Liver (tissue), 9 donors: ENCODE results near the gene DOCK8. TPM values are rescaled to one million over a fixed set of nuclear protein-coding genes. Genes with fewer than 3 reads are reported as not detected.

Source experiments
- DNase-seq: peaks from one replicate; pipeline ENCODE4 v3.0.0-alpha.2; 2017; ENCODE audit warnings: low spot score
- H3K27ac ChIP-seq, 2 donors: one replicate each; pipeline ENCODE4 v1.7.0; 2013; ENCODE audit warnings: inconsistent platforms in 2 of 2, low read length in 2 of 2, control low read depth in 1 of 2, low read depth in 1 of 2, mild to moderate bottlenecking in 1 of 2
- H3K27me3 ChIP-seq, 4 donors: one replicate each; pipeline versions ENCODE4 v1.6.1 to v1.7.0; 2013; ENCODE audit warnings: low read length in 3 of 4, inconsistent platforms in 1 of 4, mild to moderate bottlenecking in 1 of 4, moderate library complexity in 1 of 4; ENCODE audit not compliant: control insufficient read depth in 4 of 4, insufficient read depth in 4 of 4
- H3K36me3 ChIP-seq, 4 donors: one replicate each; pipeline versions ENCODE4 v1.6.1 to v1.7.0; 2013; ENCODE audit warnings: low read length in 3 of 4, mild to moderate bottlenecking in 3 of 4, low read depth in 1 of 4, moderate library complexity in 1 of 4; ENCODE audit not compliant: control insufficient read depth in 4 of 4, insufficient read depth in 3 of 4
- H3K4me1 ChIP-seq, 4 donors: one replicate each; pipeline versions ENCODE4 v1.6.1 to v1.7.0; 2013; ENCODE audit warnings: low read length in 3 of 4, mild to moderate bottlenecking in 3 of 4, moderate library complexity in 1 of 4; ENCODE audit not compliant: control insufficient read depth in 4 of 4, insufficient read depth in 4 of 4
- H3K4me3 ChIP-seq, 3 donors: one replicate each; pipeline versions ENCODE4 v1.6.1 to v1.7.0; 2013; ENCODE audit warnings: low read length in 3 of 3, control low read depth in 1 of 3, low read depth in 1 of 3, mild to moderate bottlenecking in 1 of 3
- H3K9ac ChIP-seq, 2 donors: one replicate each; pipeline ENCODE4 v1.7.0; 2013; ENCODE audit warnings: low read length in 2 of 2, mild to moderate bottlenecking in 2 of 2, moderate library complexity in 2 of 2, control low read depth in 1 of 2, low read depth in 1 of 2
- H3K9me3 ChIP-seq, 4 donors: one replicate each; pipeline versions ENCODE4 v1.6.1 to v1.7.0; 2013; ENCODE audit warnings: low read length in 3 of 4; ENCODE audit not compliant: control insufficient read depth in 4 of 4
- EGR1 ChIP-seq, 2 donors: IDR thresholded peaks; 2 replicates each; pipeline ENCODE4 v1.6.1; 2016 to 2018; ENCODE audit warnings: antibody characterized with exemption in 2 of 2, low read depth in 2 of 2
- FOXA1 ChIP-seq: IDR thresholded peaks from 2 replicates; pipeline ENCODE4 v1.6.1; 2016; ENCODE audit warnings: antibody characterized with exemption
- FOXA2 ChIP-seq: IDR thresholded peaks from 2 replicates; pipeline ENCODE4 v1.6.1; 2016; ENCODE audit warnings: antibody characterized with exemption
- GABPA ChIP-seq, 2 donors: IDR thresholded peaks in 1 of 2; conservative IDR thresholded peaks in 1 of 2; 2 replicates each; pipeline ENCODE4 v1.6.1; 2016; ENCODE audit warnings: antibody characterized with exemption in 2 of 2, mild to moderate bottlenecking in 1 of 2, moderate library complexity in 1 of 2
- HNF4A ChIP-seq, 2 donors: conservative IDR thresholded peaks; 2 replicates each; pipeline ENCODE4 v1.6.1; 2016; ENCODE audit warnings: antibody characterized with exemption in 2 of 2, mild to moderate bottlenecking in 2 of 2
- HNF4G ChIP-seq: IDR thresholded peaks from 2 replicates; pipeline ENCODE4 v1.6.1; 2016; ENCODE audit warnings: antibody characterized with exemption
- MAX ChIP-seq: IDR thresholded peaks from 2 replicates; pipeline ENCODE4 v1.6.1; 2016; ENCODE audit warnings: antibody characterized with exemption
- NR2F2 ChIP-seq: IDR thresholded peaks from 2 replicates; pipeline ENCODE4 v1.6.1; 2016; ENCODE audit warnings: antibody characterized with exemption
- RAD21 ChIP-seq, 2 donors: IDR thresholded peaks; 2 replicates each; pipeline ENCODE4 v1.6.1; 2016; ENCODE audit warnings: antibody characterized with exemption in 2 of 2, mild to moderate bottlenecking in 2 of 2
- REST ChIP-seq: IDR thresholded peaks from 2 replicates; pipeline ENCODE4 v1.6.1; 2016; ENCODE audit warnings: antibody characterized with exemption, mild to moderate bottlenecking
- RXRA ChIP-seq, 2 donors: IDR thresholded peaks; 2 replicates each; pipeline ENCODE4 v1.6.1; 2017 to 2018; ENCODE audit warnings: antibody characterized with exemption in 2 of 2, mild to moderate bottlenecking in 1 of 2
- SP1 ChIP-seq: IDR thresholded peaks from 2 replicates; pipeline ENCODE4 v1.6.1; 2018; ENCODE audit warnings: antibody characterized with exemption, mild to moderate bottlenecking
- TAF1 ChIP-seq: conservative IDR thresholded peaks from 2 replicates; pipeline ENCODE4 v1.6.1; 2016; ENCODE audit warnings: antibody characterized with exemption, mild to moderate bottlenecking
- YY1 ChIP-seq: IDR thresholded peaks from 2 replicates; pipeline ENCODE4 v1.6.1; 2016; ENCODE audit warnings: antibody characterized with exemption, mild to moderate bottlenecking
- WGBS: extraction: QIAGEN DNeasy Blood & Tissue Kit; methylation state at CpG from one replicate; pipeline ENCODE4 v1.1.7; 2013; 5-methylcytosine and 5-hydroxymethylcytosine counted together
- polyA plus RNA-seq, 2 donors: library from polyadenylated mRNA; stranded (reverse) in 1 of 2; unstranded in 1 of 2; fragments of 200-250 nt in 1 of 2; fragments of >200 nt in 1 of 2; fragmentation: Nextera tagmentation in 1 of 2; extraction: Ambion mirVana in 1 of 2; gene quantifications; one replicate each; pipeline versions ENCODE4 v1.2.1 to v1.2.3, GENCODE V29; 2013 to 2015
- total RNA-seq, 2 donors: library from RNA; depleted of rRNA; stranded (reverse); fragments of >200 nt; gene quantifications; one replicate each; pipeline ENCODE4 v1.2.3, GENCODE V29; 2014
- TF ChIP-seq, protein P1 (sequence below): fragments of 150-350 bp; IDR thresholded peaks from 2 replicates; pipeline ENCODE4 v1.5.1; 2017; ENCODE audit warnings: improper control_type of control experiment, low read depth, low read length; ENCODE audit not compliant: missing input control
- TF ChIP-seq, protein P2 (sequence below): IDR thresholded peaks from 2 replicates; pipeline ENCODE4 v1.6.1; 2016; ENCODE audit warnings: antibody characterized with exemption
- TF ChIP-seq, protein P3 (sequence below): IDR thresholded peaks from 2 replicates; pipeline ENCODE4 v1.6.1; 2016; ENCODE audit warnings: antibody characterized with exemption
- donor health status: healthy.
- donor health status: healthy.
- donor health status: healthy.
- donor health status: healthy.
- donor health status: healthy.

DOCK8 gene
- total and polyA plus RNA-seq, 4 donors = 3.8 to 22.6 (median 7.4) TPM

- H3K27me3 ChIP-seq = peaks cover 0 to 4% (median 0%) of the 10 kb centered on the region in 4 donors
- TF ChIP-seq RAD21 (IDR thresholded peaks at IDR 0.05) = no peak
- TF ChIP-seq TAF1 = no peak
- TF ChIP-seq, protein P1, sequence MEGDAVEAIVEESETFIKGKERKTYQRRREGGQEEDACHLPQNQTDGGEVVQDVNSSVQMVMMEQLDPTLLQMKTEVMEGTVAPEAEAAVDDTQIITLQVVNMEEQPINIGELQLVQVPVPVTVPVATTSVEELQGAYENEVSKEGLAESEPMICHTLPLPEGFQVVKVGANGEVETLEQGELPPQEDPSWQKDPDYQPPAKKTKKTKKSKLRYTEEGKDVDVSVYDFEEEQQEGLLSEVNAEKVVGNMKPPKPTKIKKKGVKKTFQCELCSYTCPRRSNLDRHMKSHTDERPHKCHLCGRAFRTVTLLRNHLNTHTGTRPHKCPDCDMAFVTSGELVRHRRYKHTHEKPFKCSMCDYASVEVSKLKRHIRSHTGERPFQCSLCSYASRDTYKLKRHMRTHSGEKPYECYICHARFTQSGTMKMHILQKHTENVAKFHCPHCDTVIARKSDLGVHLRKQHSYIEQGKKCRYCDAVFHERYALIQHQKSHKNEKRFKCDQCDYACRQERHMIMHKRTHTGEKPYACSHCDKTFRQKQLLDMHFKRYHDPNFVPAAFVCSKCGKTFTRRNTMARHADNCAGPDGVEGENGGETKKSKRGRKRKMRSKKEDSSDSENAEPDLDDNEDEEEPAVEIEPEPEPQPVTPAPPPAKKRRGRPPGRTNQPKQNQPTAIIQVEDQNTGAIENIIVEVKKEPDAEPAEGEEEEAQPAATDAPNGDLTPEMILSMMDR = no peak
- TF ChIP-seq GABPA (IDR thresholded peaks at IDR 0.05 in 1 of 2, conservative IDR thresholded peaks at IDR 0.05 in 1 of 2) = no peak
- TF ChIP-seq EGR1 (IDR thresholded peaks at IDR 0.05; ENCODE audit: low read depth in 2 of 2) = no peak
- TF ChIP-seq, protein P2, sequence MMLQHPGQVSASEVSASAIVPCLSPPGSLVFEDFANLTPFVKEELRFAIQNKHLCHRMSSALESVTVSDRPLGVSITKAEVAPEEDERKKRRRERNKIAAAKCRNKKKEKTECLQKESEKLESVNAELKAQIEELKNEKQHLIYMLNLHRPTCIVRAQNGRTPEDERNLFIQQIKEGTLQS = no peak
- TF ChIP-seq RXRA (IDR thresholded peaks at IDR 0.05) = no peak
- TF ChIP-seq HNF4A (conservative IDR thresholded peaks at IDR 0.05) = no peak
- TF ChIP-seq MAX = no peak
- TF ChIP-seq SP1 = no peak
- no peak for TF ChIP-seq YY1
- H3K4me3 ChIP-seq = no peak overlapping the region
- no peak overlapping the region for H3K27ac ChIP-seq
- H3K4me1 ChIP-seq = no peaks in the 10 kb centered on the region
- H3K9me3 ChIP-seq = no peaks in the 10 kb centered on the region
- H3K36me3 ChIP-seq = no peaks in the 10 kb centered on the region
- no peak for DNase-seq
- WGBS = 86% methylated on average over 3 of the region's 3 CpGs
- H3K9ac ChIP-seq = no peak overlapping the region
Measured at GRCh38 chr9:401223-401622, 186.6 kb downstream of the DOCK8 start.

DNA sequence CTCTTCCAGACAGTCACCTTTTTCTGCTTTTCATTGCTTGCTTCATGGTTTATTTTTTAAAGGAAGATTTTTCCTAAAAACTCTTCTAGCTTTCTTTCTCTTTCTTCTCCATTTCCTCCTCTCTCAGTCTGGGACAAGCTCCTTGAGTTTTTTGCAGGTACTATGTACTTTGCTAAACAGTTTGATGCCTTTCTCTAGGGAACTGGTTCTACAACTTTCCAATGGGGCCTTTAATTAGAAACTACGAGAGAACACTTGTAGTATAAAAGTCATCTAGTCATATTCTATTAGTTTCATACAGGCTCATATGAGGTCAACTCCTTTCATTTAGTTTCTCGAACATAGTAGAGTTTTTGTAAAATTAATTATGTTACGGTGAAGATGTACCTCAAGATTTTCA lies 189.6 kb downstream of the DOCK8 start:
- no peak overlapping the region for H3K9ac ChIP-seq
- H3K27ac ChIP-seq = no peak overlapping the region
- DNase-seq = no peak
- H3K27me3 ChIP-seq = no peaks in the 10 kb centered on the region
- no peak overlapping the region for H3K4me3 ChIP-seq
- H3K4me1 ChIP-seq = no peaks in the 10 kb centered on the region
- TF ChIP-seq SP1 = no peak
- H3K36me3 ChIP-seq = no peaks in the 10 kb centered on the region
- H3K9me3 ChIP-seq = no peaks in the 10 kb centered on the region
- WGBS = 92% methylated on average over 3 of the region's 3 CpGs

GRCh38 chr9:405341-405740 lies 190.7 kb downstream of the DOCK8 start:
- Histone ChIP-seq H3K4me1 (no peaks in the 10 kb centered on the region), H3K4me3 (no peak overlapping the region), H3K36me3 (no peaks in the 10 kb centered on the region), H3K27ac (no peak overlapping the region), H3K27me3 (no peaks in the 10 kb centered on the region), H3K9ac (no peak overlapping the region), H3K9me3 (no peaks in the 10 kb centered on the region)
- 78% methylated on average over 1 of the region's 1 CpG for WGBS
- no peak for DNase-seq
- TF ChIP-seq REST (no peak), GABPA (IDR thresholded peaks at IDR 0.05 in 1 of 2, conservative IDR thresholded peaks at IDR 0.05 in 1 of 2) (no peak), RAD21 (IDR thresholded peaks at IDR 0.05) (no peak), FOXA2 (no peak), EGR1 (IDR thresholded peaks at IDR 0.05; ENCODE audit: low read depth in 2 of 2) (no peak), TAF1 (no peak), RXRA (IDR thresholded peaks at IDR 0.05) (no peak), HNF4G (no peak), FOXA1 (no peak), NR2F2 (no peak), HNF4A (conservative IDR thresholded peaks at IDR 0.05) (no peak), YY1 (no peak)
- TF ChIP-seq, protein P1 = no peak
- TF ChIP-seq, protein P2 = no peak
- TF ChIP-seq, protein P3, sequence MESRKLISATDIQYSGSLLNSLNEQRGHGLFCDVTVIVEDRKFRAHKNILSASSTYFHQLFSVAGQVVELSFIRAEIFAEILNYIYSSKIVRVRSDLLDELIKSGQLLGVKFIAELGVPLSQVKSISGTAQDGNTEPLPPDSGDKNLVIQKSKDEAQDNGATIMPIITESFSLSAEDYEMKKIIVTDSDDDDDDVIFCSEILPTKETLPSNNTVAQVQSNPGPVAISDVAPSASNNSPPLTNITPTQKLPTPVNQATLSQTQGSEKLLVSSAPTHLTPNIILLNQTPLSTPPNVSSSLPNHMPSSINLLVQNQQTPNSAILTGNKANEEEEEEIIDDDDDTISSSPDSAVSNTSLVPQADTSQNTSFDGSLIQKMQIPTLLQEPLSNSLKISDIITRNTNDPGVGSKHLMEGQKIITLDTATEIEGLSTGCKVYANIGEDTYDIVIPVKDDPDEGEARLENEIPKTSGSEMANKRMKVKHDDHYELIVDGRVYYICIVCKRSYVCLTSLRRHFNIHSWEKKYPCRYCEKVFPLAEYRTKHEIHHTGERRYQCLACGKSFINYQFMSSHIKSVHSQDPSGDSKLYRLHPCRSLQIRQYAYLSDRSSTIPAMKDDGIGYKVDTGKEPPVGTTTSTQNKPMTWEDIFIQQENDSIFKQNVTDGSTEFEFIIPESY = no peak
